Skin of body (tissue), 2 donors: Measurements from ENCODE around the gene EIF2D. TPM values are rescaled to one million over a fixed set of nuclear protein-coding genes. Genes with fewer than 3 reads are reported as not detected.

Experiments
- DNase-seq: peaks from one replicate; lab custom pipeline; 2025; lab: John Stamatoyannopoulos, UW
- total RNA-seq: library from RNA; depleted of rRNA; stranded (reverse); fragments of >200 nt; gene quantifications from one replicate; pipeline ENCODE4 v1.2.3, GENCODE V29; 2014

The EIF2D gene
- total RNA-seq, 1 donor from 2014 or later = 36.6 TPM

GRCh38 chr1:206570529-206570928 lies 41.7 kb downstream of the EIF2D start:
- DNase-seq = no peak

GRCh38 chr1:206569556-206569955 lies 42.7 kb downstream of the EIF2D start:
- no peak for DNase-seq

GRCh38 chr1:206568779-206569352 lies 43.4 kb downstream of the EIF2D start:
- no peak for DNase-seq

GRCh38 chr1:206568256-206568655 lies 44.0 kb downstream of the EIF2D start:
- no peak for DNase-seq

- no peak for DNase-seq
Observed at GRCh38 chr1:206566999-206567398, 45.3 kb downstream of the EIF2D start.

GRCh38 chr1:206565995-206566394 lies 46.3 kb downstream of the EIF2D start:
- DNase-seq = no peak

GRCh38 chr1:206563367-206564207 lies 48.7 kb downstream of the EIF2D start:
- DNase-seq = no peak

GRCh38 chr1:206560007-206560716 lies 52.1 kb downstream of the EIF2D start:
- no peak for DNase-seq

- no peak for DNase-seq
Observed at GRCh38 chr1:206559672-206559995, 52.6 kb downstream of the EIF2D start.

GRCh38 chr1:206558794-206559671 lies 53.2 kb downstream of the EIF2D start:
- no peak for DNase-seq

GRCh38 chr1:206557636-206558473 lies 54.4 kb downstream of the EIF2D start:
- no peak for DNase-seq

GRCh38 chr1:206556750-206557635 lies 55.3 kb downstream of the EIF2D start:
- DNase-seq = no peak

- no peak for DNase-seq
Observed at GRCh38 chr1:206556047-206556749, 56.1 kb downstream of the EIF2D start.

GRCh38 chr1:206555473-206555935 lies 56.8 kb downstream of the EIF2D start:
- DNase-seq = no peak

GRCh38 chr1:206554701-206555472 lies 57.4 kb downstream of the EIF2D start:
- DNase-seq = no peak

- DNase-seq = no peak
Observed at GRCh38 chr1:206554211-206554610, 58.1 kb downstream of the EIF2D start.

GRCh38 chr1:206551986-206552326 lies 60.3 kb downstream of the EIF2D start:
- no peak for DNase-seq

- DNase-seq = no peak
Observed at GRCh38 chr1:206551296-206551985, 60.8 kb downstream of the EIF2D start.
